Measurements from ENCODE around the gene GPSM1. TPM values are rescaled to one million over a fixed set of nuclear protein-coding genes. Genes with fewer than 3 reads are reported as not detected.

The GPSM1 gene, protein sequence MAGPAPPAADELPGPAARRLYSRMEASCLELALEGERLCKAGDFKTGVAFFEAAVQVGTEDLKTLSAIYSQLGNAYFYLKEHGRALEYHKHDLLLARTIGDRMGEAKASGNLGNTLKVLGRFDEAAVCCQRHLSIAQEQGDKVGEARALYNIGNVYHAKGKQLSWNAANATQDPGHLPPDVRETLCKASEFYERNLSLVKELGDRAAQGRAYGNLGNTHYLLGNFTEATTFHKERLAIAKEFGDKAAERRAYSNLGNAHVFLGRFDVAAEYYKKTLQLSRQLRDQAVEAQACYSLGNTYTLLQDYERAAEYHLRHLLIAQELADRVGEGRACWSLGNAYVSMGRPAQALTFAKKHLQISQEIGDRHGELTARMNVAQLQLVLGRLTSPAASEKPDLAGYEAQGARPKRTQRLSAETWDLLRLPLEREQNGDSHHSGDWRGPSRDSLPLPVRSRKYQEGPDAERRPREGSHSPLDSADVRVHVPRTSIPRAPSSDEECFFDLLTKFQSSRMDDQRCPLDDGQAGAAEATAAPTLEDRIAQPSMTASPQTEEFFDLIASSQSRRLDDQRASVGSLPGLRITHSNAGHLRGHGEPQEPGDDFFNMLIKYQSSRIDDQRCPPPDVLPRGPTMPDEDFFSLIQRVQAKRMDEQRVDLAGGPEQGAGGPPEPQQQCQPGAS
- 10 to 100 TPM in 1 of 4 donors, 1 to 10 TPM in 3; 1.1 to 40.9 (median 2.9) TPM for polyA plus RNA-seq
- long read RNA-seq, donor 1, partial matches to known transcripts, result 0 of 7 reads
- long read RNA-seq, donor 1, other reads (novel, unspliced or antisense), result 0 of 7 reads
- long read RNA-seq, donor 2, result 0 reads
- long read RNA-seq, donor 3, partial matches to known transcripts, result 0 of 1 reads
- long read RNA-seq, donor 3, other reads (novel, unspliced or antisense), result 0 of 1 reads
- long read RNA-seq, donor 4, result 0 reads
- long read RNA-seq, donor 5, partial matches to known transcripts, result 0 of 1 reads
- long read RNA-seq, donor 5, other reads (novel, unspliced or antisense), result 0 of 1 reads
- long read RNA-seq, donor 6, partial matches to known transcripts, result 0 of 5 reads
- long read RNA-seq, donor 6, other reads (novel, unspliced or antisense), result 0 of 5 reads
- long read RNA-seq, donor 7, result 0 reads
- long read RNA-seq, donor 8, partial matches to known transcripts, result 0 of 1 reads
- long read RNA-seq, donor 8, other reads (novel, unspliced or antisense), result 0 of 1 reads
- long read RNA-seq, donor 9, partial matches to known transcripts, result 0 of 1 reads
- long read RNA-seq, donor 9, other reads (novel, unspliced or antisense), result 0 of 1 reads
- long read RNA-seq, donor 10, transcript GPSM1-201 (3 exons, 2,114 nt), result major isoform, 5 of 5 reads
- long read RNA-seq, donor 10, partial matches to known transcripts, result 0 of 5 reads
- long read RNA-seq, donor 10, other reads (novel, unspliced or antisense), result 0 of 5 reads

DNA sequence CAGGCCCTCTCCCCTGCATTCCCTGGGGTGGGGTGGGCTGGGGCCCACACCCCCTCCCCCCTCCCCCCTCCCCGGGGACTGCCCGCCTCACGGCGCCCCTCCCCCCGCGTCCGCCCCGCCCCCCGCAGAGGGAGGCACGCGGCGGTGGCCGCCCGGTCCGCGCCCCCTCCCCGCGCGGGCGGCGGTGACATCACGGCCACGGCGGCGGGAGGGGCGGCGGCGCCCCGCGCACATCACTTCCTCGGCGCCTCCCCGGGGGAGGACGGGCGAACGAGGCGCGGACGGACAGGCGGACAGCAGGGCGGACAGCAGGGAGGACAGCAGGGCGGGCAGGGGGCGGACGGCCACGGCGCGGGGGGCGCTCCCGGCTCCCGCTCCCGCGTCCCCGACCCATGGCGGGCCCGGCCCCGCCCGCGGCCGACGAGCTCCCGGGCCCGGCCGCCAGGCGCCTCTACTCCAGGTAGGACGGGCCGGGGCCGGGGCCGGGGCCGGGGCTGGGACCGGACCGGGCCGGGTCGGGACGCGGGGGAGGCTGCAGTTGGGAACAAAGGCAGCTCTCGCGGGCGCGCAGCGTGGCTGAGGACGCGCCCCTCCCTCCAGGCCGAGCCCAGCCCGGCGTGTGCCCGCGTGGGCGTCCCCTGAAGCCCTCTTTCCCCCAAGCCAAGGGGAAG is at the start of gene GPSM1:
Gene GPSM1, plus strand, starts transcription at position 236 of the 671 bp plus-strand sequence. Its CDS starts 157 bp downstream, at position 393.
- peaks cover 0 to 32% (median 0%) of the 10 kb centered on the region in 3 donors for H3K4me1 ChIP-seq (ENCODE audit: control insufficient read depth in 3 of 3, insufficient read depth in 2 of 3, low read depth in 1 of 3, low read length in 2 of 3)
- peak within 1 kb of the TSS in 2 of 3 donors; percentile 72 to 75 for H3K27ac ChIP-seq (ENCODE audit: low read depth in 1 of 3, low read length in 2 of 3)
- WGBS, 3 donors, result 1 to 4% (median 1%) methylated on average over 10 to 87 of the region's 88 CpGs
- no peak for FAIRE-seq
- H3K4me3 ChIP-seq (ENCODE audit: low read depth in 1 of 3, low read length in 3 of 3), result peak within 1 kb of the TSS; percentile 17 to 55 (median 45)
- peak in 1 of 2 donors; percentile 68 for DNase-seq
- H3K27me3 ChIP-seq (ENCODE audit: control insufficient read depth in 3 of 3, insufficient read depth in 3 of 3, low read length in 3 of 3), result peaks cover 0 to 4% (median 0%) of the 10 kb centered on the region in 3 donors
- H3K9me3 ChIP-seq (ENCODE audit: control insufficient read depth in 2 of 2, insufficient read depth in 1 of 2, low read depth in 1 of 2, low read length in 1 of 2), result no peaks in the 10 kb centered on the region
- H3K36me3 ChIP-seq (ENCODE audit: control insufficient read depth in 3 of 3, insufficient read depth in 2 of 3, low read depth in 1 of 3, low read length in 3 of 3), result peaks cover 0 to 10% (median 0%) of the 10 kb centered on the region in 3 donors

DNA sequence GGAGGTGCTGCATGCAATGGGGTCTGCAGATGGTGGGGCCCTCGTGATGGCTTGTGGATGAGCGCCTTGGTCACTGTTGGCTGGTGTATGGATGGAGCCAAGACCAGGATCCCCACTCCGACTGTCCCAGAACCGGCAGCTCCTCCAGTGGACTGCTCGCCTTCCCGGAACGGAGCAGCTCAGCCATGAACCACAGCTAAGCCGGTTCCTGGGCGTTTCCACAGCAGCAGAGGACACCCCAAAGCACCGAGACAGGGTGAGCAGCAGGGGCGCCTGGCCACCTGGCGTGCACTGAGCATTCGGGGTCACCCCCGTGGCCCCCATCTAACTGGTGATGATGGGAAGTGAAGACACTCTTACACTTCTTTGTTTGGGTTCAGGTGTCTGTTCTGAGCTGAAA is 49.6 kb upstream of the GPSM1 start:
- H3K36me3 ChIP-seq (ENCODE audit: control insufficient read depth in 3 of 3, insufficient read depth in 2 of 3, low read depth in 1 of 3, low read length in 3 of 3), result no peaks in the 10 kb centered on the region
- peaks cover 0 to 4% of the 10 kb centered on the region in 2 donors for H3K9me3 ChIP-seq (ENCODE audit: control insufficient read depth in 2 of 2, insufficient read depth in 1 of 2, low read depth in 1 of 2, low read length in 1 of 2)
- WGBS, 3 donors, result 80 to 88% (median 81%) methylated on average over 14 of the region's 14 CpGs
- H3K4me3 ChIP-seq (ENCODE audit: low read depth in 1 of 3, low read length in 3 of 3), result no peak overlapping the region
- H3K27ac ChIP-seq (ENCODE audit: low read depth in 1 of 3, low read length in 2 of 3), result no peak overlapping the region
- H3K27me3 ChIP-seq (ENCODE audit: control insufficient read depth in 3 of 3, insufficient read depth in 3 of 3, low read length in 3 of 3), result peaks cover 0 to 6% (median 2%) of the 10 kb centered on the region in 3 donors
- no peak for DNase-seq
- H3K4me1 ChIP-seq (ENCODE audit: control insufficient read depth in 3 of 3, insufficient read depth in 2 of 3, low read depth in 1 of 3, low read length in 2 of 3), result no peaks in the 10 kb centered on the region
- no peak for FAIRE-seq

DNA sequence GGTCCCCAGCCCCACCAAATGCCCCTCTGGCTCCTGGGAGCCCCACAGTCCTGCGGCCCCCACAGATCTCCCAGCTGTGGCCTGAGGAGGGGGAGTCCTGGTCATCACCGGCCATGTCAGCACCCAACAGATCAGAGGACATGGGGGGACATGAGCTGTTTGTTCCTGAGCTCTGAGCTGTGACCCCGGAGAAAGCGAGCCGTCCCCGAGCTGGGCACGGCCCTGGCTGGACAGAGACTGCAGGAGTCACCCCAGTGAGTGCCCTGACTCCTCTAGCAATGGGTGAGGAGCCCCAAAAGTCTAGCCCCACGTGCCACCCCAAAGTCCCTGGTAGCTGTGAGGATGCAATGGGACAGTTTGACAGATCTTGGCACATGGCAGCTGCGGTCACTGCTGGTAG is 49.1 kb upstream of the GPSM1 start:
- H3K27ac ChIP-seq (ENCODE audit: low read depth in 1 of 3, low read length in 2 of 3), result no peak overlapping the region
- no peak for DNase-seq
- WGBS, 3 donors, result 75 to 86% (median 81%) methylated on average over 9 of the region's 9 CpGs
- no peak for FAIRE-seq
- H3K36me3 ChIP-seq (ENCODE audit: control insufficient read depth in 3 of 3, insufficient read depth in 2 of 3, low read depth in 1 of 3, low read length in 3 of 3), result no peaks in the 10 kb centered on the region
- peaks cover 0 to 4% of the 10 kb centered on the region in 2 donors for H3K9me3 ChIP-seq (ENCODE audit: control insufficient read depth in 2 of 2, insufficient read depth in 1 of 2, low read depth in 1 of 2, low read length in 1 of 2)
- H3K4me1 ChIP-seq (ENCODE audit: control insufficient read depth in 3 of 3, insufficient read depth in 2 of 3, low read depth in 1 of 3, low read length in 2 of 3), result no peaks in the 10 kb centered on the region
- no peak overlapping the region for H3K4me3 ChIP-seq (ENCODE audit: low read depth in 1 of 3, low read length in 3 of 3)
- H3K27me3 ChIP-seq (ENCODE audit: control insufficient read depth in 3 of 3, insufficient read depth in 3 of 3, low read length in 3 of 3), result peaks cover 0 to 6% (median 2%) of the 10 kb centered on the region in 3 donors

DNA sequence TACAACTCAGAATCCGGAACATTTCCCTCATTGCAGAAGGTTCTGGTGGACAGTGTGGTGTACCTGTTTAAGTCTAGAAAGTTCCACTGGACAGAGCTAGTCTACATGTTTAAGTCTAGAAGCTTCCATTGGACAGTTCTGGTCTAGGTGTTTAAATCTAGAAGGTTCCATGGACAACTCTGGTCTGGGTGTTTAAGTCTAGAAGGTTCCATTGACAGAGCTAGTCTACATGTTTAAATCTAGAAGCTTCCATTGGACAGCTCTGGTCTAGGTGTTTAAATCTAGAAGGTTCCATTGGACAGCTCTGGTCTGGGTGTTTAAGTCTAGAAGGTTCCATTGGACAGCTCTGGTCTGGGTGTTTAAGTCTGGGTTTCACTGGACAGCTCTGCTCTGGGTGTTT is 48.4 kb upstream of the GPSM1 start:
- DNase-seq (no peak), FAIRE-seq (no peak)
- H3K9me3 ChIP-seq (ENCODE audit: control insufficient read depth in 2 of 2, insufficient read depth in 1 of 2, low read depth in 1 of 2, low read length in 1 of 2), result peaks cover 0 to 4% of the 10 kb centered on the region in 2 donors
- H3K4me3 ChIP-seq (ENCODE audit: low read depth in 1 of 3, low read length in 3 of 3), result no peak overlapping the region
- H3K27me3 ChIP-seq (ENCODE audit: control insufficient read depth in 3 of 3, insufficient read depth in 3 of 3, low read length in 3 of 3), result peaks cover 0 to 6% (median under 1%) of the 10 kb centered on the region in 3 donors
- 81 to 95% (median 88%) methylated on average over 1 of the region's 1 CpG for WGBS, 3 donors
- no peaks in the 10 kb centered on the region for H3K36me3 ChIP-seq (ENCODE audit: control insufficient read depth in 3 of 3, insufficient read depth in 2 of 3, low read depth in 1 of 3, low read length in 3 of 3)
- H3K4me1 ChIP-seq (ENCODE audit: control insufficient read depth in 3 of 3, insufficient read depth in 2 of 3, low read depth in 1 of 3, low read length in 2 of 3), result peaks cover 0 to 3% (median 0%) of the 10 kb centered on the region in 3 donors
- no peak overlapping the region for H3K27ac ChIP-seq (ENCODE audit: low read depth in 1 of 3, low read length in 2 of 3)

DNA sequence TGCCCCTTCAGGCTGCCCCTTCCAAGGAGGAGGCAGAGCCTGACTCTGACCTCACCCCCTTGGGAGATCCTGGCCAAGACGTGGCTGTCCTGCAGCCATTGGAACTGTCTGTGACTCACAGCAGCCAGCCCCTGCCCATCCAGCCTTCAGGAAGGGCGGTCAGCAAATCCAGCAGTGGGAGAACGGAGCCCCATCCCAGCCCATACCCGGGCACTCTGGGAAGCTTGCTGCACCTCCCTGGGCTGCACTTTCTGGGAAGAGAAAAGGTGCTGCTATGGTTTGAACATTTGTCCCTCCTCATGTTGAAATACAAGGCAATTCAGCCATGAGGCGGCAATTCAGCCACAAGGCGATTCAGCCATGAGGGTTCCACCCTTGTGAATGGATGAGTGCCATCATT is 47.9 kb upstream of the GPSM1 start:
- Histone ChIP-seq H3K4me1 (ENCODE audit: control insufficient read depth in 3 of 3, insufficient read depth in 2 of 3, low read depth in 1 of 3, low read length in 2 of 3) (peaks cover 0 to 3% (median 0%) of the 10 kb centered on the region in 3 donors), H3K27ac (ENCODE audit: low read depth in 1 of 3, low read length in 2 of 3) (no peak overlapping the region), H3K4me3 (ENCODE audit: low read depth in 1 of 3, low read length in 3 of 3) (no peak overlapping the region), H3K27me3 (ENCODE audit: control insufficient read depth in 3 of 3, insufficient read depth in 3 of 3, low read length in 3 of 3) (peaks cover 0 to 6% (median 0%) of the 10 kb centered on the region in 3 donors), H3K36me3 (ENCODE audit: control insufficient read depth in 3 of 3, insufficient read depth in 2 of 3, low read depth in 1 of 3, low read length in 3 of 3) (no peaks in the 10 kb centered on the region), H3K9me3 (ENCODE audit: control insufficient read depth in 2 of 2, insufficient read depth in 1 of 2, low read depth in 1 of 2, low read length in 1 of 2) (peaks cover 0 to 4% of the 10 kb centered on the region in 2 donors)
- FAIRE-seq (no peak), DNase-seq (no peak)
- WGBS, 3 donors, result 85 to 87% (median 86%) methylated on average over 6 of the region's 6 CpGs

DNA sequence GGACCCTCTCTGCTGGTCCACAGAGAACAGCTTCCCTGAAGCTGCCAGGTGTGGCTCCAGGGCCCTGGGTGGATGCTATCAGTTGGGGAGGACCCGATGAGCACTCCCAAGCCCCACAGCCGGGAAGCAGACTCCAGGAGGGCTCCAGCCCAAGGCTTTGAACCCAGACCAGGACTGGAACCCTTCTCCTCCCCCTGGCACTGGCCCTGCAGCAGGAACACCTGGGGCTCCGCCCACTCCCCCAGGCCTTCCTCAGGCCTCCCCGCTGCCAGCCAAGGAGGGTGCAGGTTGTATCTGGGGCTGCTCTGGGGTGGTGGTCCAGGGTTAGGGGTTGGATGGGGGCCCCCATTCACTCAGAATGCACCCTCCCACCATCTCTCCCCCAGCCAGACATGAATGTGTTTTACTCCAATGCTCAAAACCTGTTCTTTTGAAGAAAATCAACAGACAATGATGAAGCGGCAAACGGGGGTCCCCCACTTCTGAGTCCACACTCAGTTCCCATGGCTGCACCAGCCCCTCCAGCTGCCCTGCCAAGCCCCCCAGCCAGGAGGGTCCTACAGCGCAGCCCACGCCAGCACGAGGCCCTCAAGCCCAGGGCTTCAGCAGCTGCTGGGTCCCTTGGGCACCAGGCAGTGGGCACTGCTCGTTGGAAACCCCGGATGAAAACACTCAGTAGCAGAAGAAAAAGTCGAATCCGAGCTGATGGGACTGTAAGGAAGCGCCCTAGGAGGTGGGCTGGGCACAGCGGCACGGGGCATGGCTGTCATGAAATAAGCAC is 46.6 kb upstream of the GPSM1 start:
- Histone ChIP-seq H3K27me3 (ENCODE audit: control insufficient read depth in 3 of 3, insufficient read depth in 3 of 3, low read length in 3 of 3) (peaks cover 0 to 3% (median 0%) of the 10 kb centered on the region in 3 donors), H3K36me3 (ENCODE audit: control insufficient read depth in 3 of 3, insufficient read depth in 2 of 3, low read depth in 1 of 3, low read length in 3 of 3) (no peaks in the 10 kb centered on the region), H3K4me1 (ENCODE audit: control insufficient read depth in 3 of 3, insufficient read depth in 2 of 3, low read depth in 1 of 3, low read length in 2 of 3) (peaks cover 0 to 3% (median 0%) of the 10 kb centered on the region in 3 donors), H3K4me3 (ENCODE audit: low read depth in 1 of 3, low read length in 3 of 3) (no peak overlapping the region), H3K9me3 (ENCODE audit: control insufficient read depth in 2 of 2, insufficient read depth in 1 of 2, low read depth in 1 of 2, low read length in 1 of 2) (peaks cover 0 to 4% of the 10 kb centered on the region in 2 donors), H3K27ac (ENCODE audit: low read depth in 1 of 3, low read length in 2 of 3) (no peak overlapping the region)
- 78 to 86% (median 82%) methylated on average over 16 of the region's 16 CpGs for WGBS, 3 donors
- FAIRE-seq (no peak), DNase-seq (no peak)
